ENCODE results near the gene SBF2.

Gene SBF2

GRCh38 chr11:9884601-9885000 lies 409.4 kb downstream of the SBF2 start:
- no peak for DNase-seq

- DNase-seq: no peak
Measured at GRCh38 chr11:9880657-9881056, 413.4 kb downstream of the SBF2 start.

- DNase-seq: no peak
Measured at GRCh38 chr11:9878936-9879335, 415.1 kb downstream of the SBF2 start.

- no peak for DNase-seq
Measured at GRCh38 chr11:9876331-9876730, 417.7 kb downstream of the SBF2 start.

- DNase-seq: no peak
Measured at GRCh38 chr11:9875862-9876261, 418.2 kb downstream of the SBF2 start.

GRCh38 chr11:9875399-9875798 lies 418.6 kb downstream of the SBF2 start:
- DNase-seq: no peak

- no peak for DNase-seq
Measured at GRCh38 chr11:9874466-9874865, 419.6 kb downstream of the SBF2 start.

- DNase-seq: no peak
Measured at GRCh38 chr11:9868641-9869040, 425.4 kb downstream of the SBF2 start.

GRCh38 chr11:9862981-9863380 lies 431.0 kb downstream of the SBF2 start:
- no peak for DNase-seq

GRCh38 chr11:9861860-9862725 lies 431.9 kb downstream of the SBF2 start:
- DNase-seq: peak; percentile 43

GRCh38 chr11:9859554-9860305 lies 434.3 kb downstream of the SBF2 start:
- DNase-seq: no peak

GRCh38 chr11:9858822-9859221 lies 435.2 kb downstream of the SBF2 start:
- DNase-seq: no peak

- no peak for DNase-seq
Measured at GRCh38 chr11:9858218-9858617, 435.8 kb downstream of the SBF2 start.

GRCh38 chr11:9855579-9856287 lies 438.3 kb downstream of the SBF2 start:
- DNase-seq: no peak

- DNase-seq: no peak
Measured at GRCh38 chr11:9853929-9854552, 440.0 kb downstream of the SBF2 start.

GRCh38 chr11:9852465-9852864 lies 441.6 kb downstream of the SBF2 start:
- no peak for DNase-seq

GRCh38 chr11:9851366-9851765 lies 442.7 kb downstream of the SBF2 start:
- DNase-seq: no peak

GRCh38 chr11:9850224-9850895 lies 443.7 kb downstream of the SBF2 start:
- no peak for DNase-seq

GRCh38 chr11:9849389-9849788 lies 444.6 kb downstream of the SBF2 start:
- DNase-seq: no peak

GRCh38 chr11:9847636-9848035 lies 446.4 kb downstream of the SBF2 start:
- DNase-seq: no peak

GRCh38 chr11:9842923-9843322 lies 451.1 kb downstream of the SBF2 start:
- DNase-seq: no peak

GRCh38 chr11:9840460-9841004 lies 453.5 kb downstream of the SBF2 start:
- no peak for DNase-seq
